K562 (cell line): Measurements from ENCODE around the gene ENO3. TPM values are rescaled to one million over a fixed set of nuclear protein-coding genes. Genes with fewer than 3 reads are reported as not detected.
A peak's percentile ranks its signal among the peaks of the same experiment; 100 is the strongest.

Experiments
- HOXB6 ChIP-seq: fragments of 250-450 bp; sonication (Bioruptor Pico); IDR thresholded peaks from 2 replicates; pipeline ENCODE4 v1.5.1; 2022; ENCODE audit warnings: mild to moderate bottlenecking, borderline replicate concordance
- JUND ChIP-seq, 2 experiments: IDR thresholded peaks; 2 replicates in 1 of 2; 3 replicates in 1 of 2; pipeline ENCODE4 v1.6.1; 2011; ENCODE audit warnings: borderline replicate concordance in 2 of 2, low read depth in 2 of 2, low read length in 2 of 2, improper control_type of control experiment in 1 of 2, missing biosample characterization in 1 of 2, missing genetic modification characterization in 1 of 2, missing genetic modification reagents in 1 of 2
- NRF1 ChIP-seq, 2 experiments: fragments of 450-650 bp; IDR thresholded peaks in 1 of 2; conservative IDR thresholded peaks in 1 of 2; 2 replicates each; pipeline ENCODE4 v1.6.1; 2014; ENCODE audit warnings: mild to moderate bottlenecking in 2 of 2
- PRPF4 ChIP-seq: fragments of 200-400 bp; formaldehyde crosslinking; IDR thresholded peaks from one replicate; pipeline ENCODE4 v1.6.1; 2017; ENCODE audit warnings: low read length, low read depth, mild to moderate bottlenecking; ENCODE audit not compliant: insufficient read depth, poor library complexity, severe bottlenecking
- RBM39 ChIP-seq: fragments of 200-400 bp; formaldehyde crosslinking; optimal IDR thresholded peaks from 2 replicates; pipeline ENCODE3; 2018; ENCODE audit warnings: low read depth, low read length
- RERE ChIP-seq: sonication (generic); formaldehyde crosslinking; IDR thresholded peaks from 2 replicates; pipeline ENCODE4 v1.8.0; 2023; ENCODE audit warnings: missing genetic modification reagents, mild to moderate bottlenecking, borderline replicate concordance
- RFX1 ChIP-seq: fragments of 450-650 bp; IDR thresholded peaks from 2 replicates; pipeline ENCODE4 v1.6.1; 2016; ENCODE audit warnings: mild to moderate bottlenecking, moderate library complexity
- SAP30 ChIP-seq: fragments of 200-600 bp; sonication (generic); IDR thresholded peaks from 2 replicates; pipeline ENCODE4 v1.6.1; 2012; ENCODE audit warnings: borderline replicate concordance, low read depth, mild to moderate bottlenecking, moderate library complexity, low read length, control low read depth, inconsistent platforms; ENCODE audit not compliant: insufficient read depth, poor library complexity, severe bottlenecking
- ZFPM2 ChIP-seq: fragments of 250-450 bp; sonication (Bioruptor Pico); IDR thresholded peaks from 2 replicates; pipeline ENCODE4 v1.5.1; 2022; ENCODE audit warnings: mild to moderate bottlenecking
- ZNF584 ChIP-seq: fragments of 200-800 bp; sonication (Bioruptor generic); IDR thresholded peaks from 2 replicates; pipeline ENCODE4 v1.6.1; 2016; ENCODE audit warnings: low read depth, mild to moderate bottlenecking, missing genetic modification characterization, missing compliant biosample characterization
- ZNF740 ChIP-seq, 3 experiments: fragments of 200-800 bp in 1 of 3; sonication (Bioruptor generic) in 1 of 3; sonication (generic) in 1 of 3; formaldehyde crosslinking in 1 of 3; IDR thresholded peaks; 2 replicates each; pipeline versions ENCODE4 v1.6.1 to v1.8.0; 2016 to 2022; ENCODE audit warnings: mild to moderate bottlenecking in 2 of 3, missing compliant biosample characterization in 2 of 3, missing genetic modification characterization in 2 of 3, missing genetic modification reagents in 1 of 3
- polyA plus RNA-seq, 8 experiments: library from polyadenylated mRNA; depleted of rRNA in 4 of 8; stranded (reverse) in 5 of 8; unstranded in 3 of 8; fragments of >200 nt; fragmentation: Nextera tagmentation in 2 of 8; fragmentation: Illumina TruSeq in 1 of 8; extraction: Ambion mirVana in 2 of 8; extraction: Trizol in 1 of 8; gene quantifications; 2 replicates each; pipeline versions ENCODE4 v1.2.1 to v1.2.3, GENCODE V29; 2011 to 2014; ENCODE audit warnings: inconsistent platforms in 1 of 8, missing spikeins in 1 of 8
- total RNA-seq, 7 experiments: library from RNA; depleted of rRNA in 6 of 7; stranded (reverse); fragments of >200 nt in 6 of 7; fragmentation: Illumina TruSeq in 2 of 7; extraction: Trizol in 2 of 7; gene quantifications; 2 replicates each; pipeline versions ENCODE4 v1.2.1 to v1.2.3, GENCODE V29; 2011 to 2021; ENCODE audit warnings: low replicate concordance in 1 of 7
- TF ChIP-seq, protein P1 (sequence below): fragments of 450-650 bp; IDR thresholded peaks from 2 replicates; pipeline ENCODE4 v1.6.1; 2016; ENCODE audit warnings: borderline replicate concordance

The ENO3 gene
- total and polyA plus RNA-seq, 9 of the 15 experiments (the other 6 are each of a cell fraction or from before 2014, with no cell fraction given): 5.7 to 17.2 (median 9.9) TPM

- TF ChIP-seq RERE (CRISPR knock-in tag): no peak
- TF ChIP-seq, protein P1, sequence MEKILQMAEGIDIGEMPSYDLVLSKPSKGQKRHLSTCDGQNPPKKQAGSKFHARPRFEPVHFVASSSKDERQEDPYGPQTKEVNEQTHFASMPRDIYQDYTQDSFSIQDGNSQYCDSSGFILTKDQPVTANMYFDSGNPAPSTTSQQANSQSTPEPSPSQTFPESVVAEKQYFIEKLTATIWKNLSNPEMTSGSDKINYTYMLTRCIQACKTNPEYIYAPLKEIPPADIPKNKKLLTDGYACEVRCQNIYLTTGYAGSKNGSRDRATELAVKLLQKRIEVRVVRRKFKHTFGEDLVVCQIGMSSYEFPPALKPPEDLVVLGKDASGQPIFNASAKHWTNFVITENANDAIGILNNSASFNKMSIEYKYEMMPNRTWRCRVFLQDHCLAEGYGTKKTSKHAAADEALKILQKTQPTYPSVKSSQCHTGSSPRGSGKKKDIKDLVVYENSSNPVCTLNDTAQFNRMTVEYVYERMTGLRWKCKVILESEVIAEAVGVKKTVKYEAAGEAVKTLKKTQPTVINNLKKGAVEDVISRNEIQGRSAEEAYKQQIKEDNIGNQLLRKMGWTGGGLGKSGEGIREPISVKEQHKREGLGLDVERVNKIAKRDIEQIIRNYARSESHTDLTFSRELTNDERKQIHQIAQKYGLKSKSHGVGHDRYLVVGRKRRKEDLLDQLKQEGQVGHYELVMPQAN: no peak
- no peak for TF ChIP-seq RFX1
- no peak; the same call in 1 of the 2 replicates for TF ChIP-seq ZNF584 (CRISPR knock-in tag)
- no peak for TF ChIP-seq RBM39
- TF ChIP-seq SAP30: no peak
- no peak; the same call in 1 of the 2 replicates for TF ChIP-seq JUND (IDR thresholded peaks at IDR 0.05; ENCODE audit: borderline replicate concordance, low read depth, low read length)
- no peak for TF ChIP-seq JUND (tag; IDR thresholded peaks at IDR 0.05; ENCODE audit: borderline replicate concordance, low read depth, low read length)
- TF ChIP-seq ZFPM2 (CRISPR knock-in tag): no peak
- no peak for TF ChIP-seq NRF1 (conservative IDR thresholded peaks at IDR 0.05 in 1 of 2, IDR thresholded peaks at IDR 0.05 in 1 of 2)
- TF ChIP-seq HOXB6: no peak
- peak; percentile 36 for TF ChIP-seq PRPF4
- no peak for TF ChIP-seq ZNF740 (CRISPR knock-in tag; IDR thresholded peaks at IDR 0.05)
- no peak for TF ChIP-seq ZNF740 (tag; IDR thresholded peaks at IDR 0.05)
These were observed 1.4 kb upstream of the ENO3 start (continued) for GRCh38 chr17:4949321-4950074.
